OCI-LY7 (cell line): ENCODE results near the gene CCIN. TPM values are rescaled to one million over a fixed set of nuclear protein-coding genes. Genes with fewer than 3 reads are reported as not detected.

Experiments used
- BruUV-seq: library from RNA; stranded (reverse); fragments of 400-500 nt; replicated peaks from 2 replicates; lab custom pipeline; 2021; lab: Mats Ljungman, UMichigan
- CTCF ChIA-PET: fragments of 300-600 bp; sonication (Branson Sonifier 250); formaldehyde crosslinking; loops from one replicate; lab custom pipeline; 2022; ENCODE audit warnings: antibody characterized with exemption; ENCODE audit not compliant: unreplicated experiment; lab: Charles Lee
- POLR2A ChIA-PET: fragments of 300-600 bp; sonication (Branson Sonifier 250); formaldehyde crosslinking; loops from one replicate; lab custom pipeline; 2022; ENCODE audit warnings: antibody characterized with exemption; lab: Charles Lee
- DNase-seq: peaks from one replicate; pipeline ENCODE4 v3.0.0-alpha.2; 2015; ENCODE audit warnings: low spot score
- H2AFZ ChIP-seq: fragments of 200-600 bp; sonication (generic), shearing (Covaris generic); 2 replicates; pipeline ENCODE4 v1.6.1; 2014; ENCODE audit warnings: mild to moderate bottlenecking, antibody characterized with exemption, low read length, moderate library complexity
- H3K27ac ChIP-seq: fragments of 200-600 bp; sonication (generic); 2 replicates; pipeline ENCODE4 v1.5.1; 2014; ENCODE audit warnings: mixed run types, low read depth, mild to moderate bottlenecking, moderate library complexity, low read length, inconsistent platforms; ENCODE audit not compliant: poor library complexity, severe bottlenecking
- H3K36me3 ChIP-seq: fragments of 200-600 bp; sonication (generic); 2 replicates; pipeline ENCODE4 v1.6.1; 2014; ENCODE audit warnings: mild to moderate bottlenecking, antibody characterized with exemption, low read length, moderate library complexity, mixed read lengths; ENCODE audit not compliant: insufficient read depth
- H3K4me1 ChIP-seq: fragments of 200-600 bp; sonication (generic); 2 replicates; pipeline ENCODE4 v1.5.1; 2014; ENCODE audit warnings: mild to moderate bottlenecking, low read length; ENCODE audit not compliant: insufficient read depth, poor library complexity, severe bottlenecking
- H3K4me2 ChIP-seq: fragments of 200-600 bp; sonication (generic); 2 replicates; pipeline ENCODE4 v1.6.1; 2014; ENCODE audit warnings: mild to moderate bottlenecking, low read length
- H3K4me3 ChIP-seq: fragments of 200-600 bp; sonication (generic); 2 replicates; pipeline ENCODE4 v1.5.1; 2014; ENCODE audit warnings: mild to moderate bottlenecking, low read depth, low read length; ENCODE audit not compliant: poor library complexity, severe bottlenecking
- H3K79me2 ChIP-seq: fragments of 200-600 bp; sonication (generic); 2 replicates; pipeline ENCODE4 v1.6.1; 2016; ENCODE audit warnings: low read depth, mild to moderate bottlenecking, low read length, moderate library complexity, mixed read lengths; ENCODE audit not compliant: insufficient read depth
- H3K9me2 ChIP-seq: fragments of 200-600 bp; sonication (generic); 2 replicates; pipeline ENCODE4 v1.6.1; 2016; ENCODE audit warnings: mild to moderate bottlenecking, low read length, mixed read lengths; ENCODE audit not compliant: insufficient read depth
- H3K9me3 ChIP-seq: fragments of 200-600 bp; sonication (generic); 2 replicates; pipeline ENCODE4 v1.6.1; 2014; ENCODE audit warnings: mild to moderate bottlenecking, mixed run types, low read length, mixed read lengths
- H4K20me1 ChIP-seq: fragments of 200-600 bp; sonication (generic); 2 replicates; pipeline ENCODE4 v1.6.1; 2014; ENCODE audit warnings: mild to moderate bottlenecking, antibody characterized with exemption, low read length, moderate library complexity, mixed read lengths; ENCODE audit not compliant: insufficient read depth
- CTCF ChIP-seq: fragments of 200-600 bp; sonication (generic); conservative IDR thresholded peaks from 2 replicates; pipeline ENCODE4 v1.5.1; 2014; ENCODE audit warnings: mild to moderate bottlenecking, antibody characterized with exemption, low read length, moderate library complexity, mixed read lengths
- EZH2phosphoT487 ChIP-seq: fragments of 200-600 bp; sonication (generic); IDR thresholded peaks from 2 replicates; pipeline ENCODE4 v1.6.1; 2018; ENCODE audit warnings: low read depth, borderline replicate concordance, mild to moderate bottlenecking, mixed run types, antibody characterized with exemption, low read length, moderate library complexity, mixed read lengths
- intact Hi-C: fragments of 100-400 bp; cut with micrococcal nuclease; formaldehyde crosslinking; loops from one replicate; pipeline ENCODE4 v1.10.0; 2022; ENCODE audit not compliant: unreplicated experiment
- total RNA-seq, 2 experiments: library from RNA; depleted of rRNA in 1 of 2; stranded (reverse); fragments of >200 nt in 1 of 2; shearing (Covaris generic) in 1 of 2; gene quantifications; 2 replicates each; pipeline ENCODE4 v1.2.3, GENCODE V29; 2014 to 2022

The CCIN gene
- total RNA-seq, 2 experiments from 2014 or later: not detected

- BruUV-seq: no TSS peak
- Histone ChIP-seq H3K79me2 (no peaks in the 10 kb centered on the region), H3K36me3 (no peaks in the 10 kb centered on the region), H3K4me3 (peak overlapping the region; percentile 69), H4K20me1 (no peaks in the 10 kb centered on the region), H3K4me2 (peak overlapping the region; percentile 89), H3K9me2 (no peaks in the 10 kb centered on the region), H3K4me1 (peaks cover 3% of the 10 kb centered on the region), H3K9me3 (no peaks in the 10 kb centered on the region), H3K27ac (no peak overlapping the region), H2AFZ (peak overlapping the region; percentile 89)
- intact Hi-C loops: loop anchor here (1.0 to 10.0 kb wide), 5 partner anchors 12 to 212 kb away; partner anchors contain the start of gene RECK
- TF ChIP-seq CTCF: peak; percentile 93
- TF ChIP-seq EZH2phosphoT487: no peak
- ChIA-PET CTCF (interaction anchor here (0.7 to 4.1 kb wide), 4 partner anchors 14 to 226 kb away, joined by 3 to 31 read pairs (median 4); partner anchors contain the start of gene CLTA), POLR2A (interaction anchor here (0.6 to 1.6 kb wide), 7 partner anchors 15 to 1149 kb away, joined by 3 to 13 read pairs (median 4); no protein-coding TSS in a partner anchor)
- DNase-seq: peak; percentile 76
Measured at GRCh38 chr9:36166168-36166927, 2.8 kb upstream of the CCIN start.

- H4K20me1 ChIP-seq: no peaks in the 10 kb centered on the region
- H3K9me2 ChIP-seq: no peaks in the 10 kb centered on the region
- no peak overlapping the region for H2AFZ ChIP-seq
- no TSS peak for BruUV-seq
- no peaks in the 10 kb centered on the region for H3K79me2 ChIP-seq
- no peaks in the 10 kb centered on the region for H3K9me3 ChIP-seq
- H3K4me2 ChIP-seq: no peak overlapping the region
- no peak overlapping the region for H3K4me3 ChIP-seq
- no peaks in the 10 kb centered on the region for H3K36me3 ChIP-seq
- peaks cover 3% of the 10 kb centered on the region for H3K4me1 ChIP-seq
- TF ChIP-seq CTCF (no peak), EZH2phosphoT487 (no peak)
- no peak for DNase-seq
- ChIA-PET CTCF (no interaction called here), POLR2A (interaction anchor here (0.6 kb wide), 1 partner anchor 1593 kb away, joined by 4 read pairs; no protein-coding TSS in a partner anchor)
- intact Hi-C loops: loop anchor here (10.0 kb wide), 1 partner anchor 135 kb away; the partner anchor contains the start of gene RECK
- no peak overlapping the region for H3K27ac ChIP-seq
Measured at GRCh38 chr9:36169708-36170107, 520 bp downstream of the CCIN start.

GRCh38 chr9:36170531-36170930 is 1.3 kb downstream of the CCIN start:
- Histone ChIP-seq H2AFZ (no peak overlapping the region), H3K4me2 (no peak overlapping the region), H3K4me1 (peaks cover 3% of the 10 kb centered on the region), H3K9me3 (no peaks in the 10 kb centered on the region), H3K9me2 (no peaks in the 10 kb centered on the region), H4K20me1 (no peaks in the 10 kb centered on the region), H3K4me3 (no peak overlapping the region), H3K27ac (no peak overlapping the region), H3K36me3 (no peaks in the 10 kb centered on the region), H3K79me2 (no peaks in the 10 kb centered on the region)
- no peak for DNase-seq
- intact Hi-C loops: no loop called here
- BruUV-seq: no TSS peak
- ChIA-PET CTCF (no interaction called here), POLR2A (no interaction called here)
- TF ChIP-seq CTCF (no peak), EZH2phosphoT487 (no peak)
